ENCODE results near the gene DYRK1A. TPM values are rescaled to one million over a fixed set of nuclear protein-coding genes. Genes with fewer than 3 reads are reported as not detected.

DYRK1A gene
- total RNA-seq, 1 experiment from 2014 or later, result 35.5 TPM

GRCh38 chr21:37369307-37369854 is 2.8 kb downstream of the DYRK1A start:
- Histone ChIP-seq H3F3A (ENCODE audit: insufficient read depth, low read depth) (peaks cover 38% of the 10 kb centered on the region), H4K20me1 (ENCODE audit: insufficient read depth) (no peaks in the 10 kb centered on the region), H3K9me3 (ENCODE audit: insufficient read depth, low read depth) (no peaks in the 10 kb centered on the region), H2AFZ (no peak overlapping the region), H3K4me2 (peak overlapping the region; percentile 77), H3K4me1 (replicated peaks; ENCODE audit: insufficient read depth) (peaks cover 57% of the 10 kb centered on the region), H3K27me3 (ENCODE audit: insufficient read depth, low read depth) (no peaks in the 10 kb centered on the region), H3K36me3 (ENCODE audit: low read depth) (no peaks in the 10 kb centered on the region), H3K4me3 (peak overlapping the region; percentile 67), H3K9me2 (ENCODE audit: insufficient read depth) (no peaks in the 10 kb centered on the region), H3K27ac (peak overlapping the region; percentile 97), H3K79me2 (ENCODE audit: low read depth) (peaks cover 71% of the 10 kb centered on the region)
- ChIA-PET POLR2A (ENCODE audit: unreplicated experiment) (interaction anchor here (1.2 kb wide), 1 partner anchor 195 kb away, joined by 4 read pairs; no protein-coding TSS in a partner anchor), CTCF (no interaction called here)
- intact Hi-C loops (cut with micrococcal nuclease; ENCODE audit: unreplicated experiment), result loop anchor here (5.0 kb wide), 1 partner anchor 288 kb away; no protein-coding TSS in a partner anchor
- TF ChIP-seq EZH2 (IDR thresholded peaks at IDR 0.05; ENCODE audit: low read depth) (no peak), CTCF (conservative IDR thresholded peaks at IDR 0.05) (no peak)
- BruUV-seq (replicated peaks), result no TSS peak
- DNase-seq, result no peak

DNA sequence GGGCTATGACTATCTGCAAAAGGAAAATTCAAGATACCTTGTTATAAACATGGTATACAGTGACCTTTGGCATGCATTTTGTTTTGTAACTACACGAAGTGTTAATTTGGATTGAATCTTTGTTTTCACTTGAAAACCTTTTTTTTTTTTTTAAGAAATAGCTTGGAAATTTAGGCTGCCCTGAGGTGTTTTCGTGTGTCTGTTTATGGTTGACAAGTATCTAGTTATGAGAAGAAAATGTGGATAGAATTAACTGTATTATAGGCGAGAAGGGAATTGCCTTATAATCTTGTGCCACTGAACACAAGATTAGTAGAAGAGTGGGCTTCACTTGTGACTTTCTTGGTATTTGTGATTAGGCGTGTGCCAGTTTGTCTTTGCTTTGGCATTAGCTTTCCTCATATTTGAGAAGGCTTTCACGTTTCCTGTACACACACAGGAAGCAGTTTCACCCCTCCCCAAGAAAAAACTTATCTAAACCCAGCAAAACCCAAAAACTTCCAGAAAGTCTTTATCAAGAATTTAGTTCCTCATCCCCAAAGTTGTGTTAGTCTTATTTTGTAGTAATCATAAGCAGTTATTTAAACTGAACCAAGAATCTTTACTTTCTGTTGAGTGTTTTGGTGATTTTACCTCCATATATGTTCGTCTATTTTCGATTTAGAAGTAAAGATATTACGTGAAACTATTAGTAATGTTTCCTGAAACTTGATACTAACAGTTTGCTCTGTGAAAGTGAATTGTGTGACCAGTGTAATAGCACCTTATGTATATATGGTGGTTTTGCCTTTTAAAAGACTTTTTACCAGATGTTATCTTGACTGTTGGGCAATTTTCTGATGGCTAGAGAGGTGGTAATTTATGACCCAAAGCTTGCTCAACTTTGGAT is 3.8 kb downstream of the DYRK1A start:
- Histone ChIP-seq H3K27ac (peak overlapping the region; percentile 97), H3K9me2 (ENCODE audit: insufficient read depth) (no peaks in the 10 kb centered on the region), H3K79me2 (ENCODE audit: low read depth) (peaks cover 81% of the 10 kb centered on the region), H3K27me3 (ENCODE audit: insufficient read depth, low read depth) (no peaks in the 10 kb centered on the region), H3K36me3 (ENCODE audit: low read depth) (no peaks in the 10 kb centered on the region), H3F3A (ENCODE audit: insufficient read depth, low read depth) (peaks cover 35% of the 10 kb centered on the region), H4K20me1 (ENCODE audit: insufficient read depth) (no peaks in the 10 kb centered on the region), H3K9me3 (ENCODE audit: insufficient read depth, low read depth) (no peaks in the 10 kb centered on the region), H3K4me3 (peak overlapping the region; percentile 67), H3K4me2 (peak overlapping the region; percentile 77), H2AFZ (0 out of 2 replicates have a peak overlapping the region, but pooled peaks have one; percentile 24), H3K4me1 (replicated peaks; ENCODE audit: insufficient read depth) (peaks cover 57% of the 10 kb centered on the region)
- TF ChIP-seq CTCF (conservative IDR thresholded peaks at IDR 0.05) (no peak), EZH2 (IDR thresholded peaks at IDR 0.05; ENCODE audit: low read depth) (no peak)
- ChIA-PET CTCF (interaction anchor here (0.7 kb wide), 1 partner anchor 109 kb away, joined by 3 read pairs; no protein-coding TSS in a partner anchor), POLR2A (ENCODE audit: unreplicated experiment) (interaction anchor here (0.6 to 1.2 kb wide), 2 partner anchors 194 to 1435 kb away, joined by 4 to 11 read pairs; partner anchors contain the start of gene ETS2)
- intact Hi-C loops (cut with micrococcal nuclease; ENCODE audit: unreplicated experiment), result loop anchor here (1.0 to 2.0 kb wide), 3 partner anchors 88 to 194 kb away; no protein-coding TSS in a partner anchor
- DNase-seq, result peak in 1 of 2 experiments; percentile 88
- BruUV-seq (replicated peaks), result TSS peak; percentile 21

DNA sequence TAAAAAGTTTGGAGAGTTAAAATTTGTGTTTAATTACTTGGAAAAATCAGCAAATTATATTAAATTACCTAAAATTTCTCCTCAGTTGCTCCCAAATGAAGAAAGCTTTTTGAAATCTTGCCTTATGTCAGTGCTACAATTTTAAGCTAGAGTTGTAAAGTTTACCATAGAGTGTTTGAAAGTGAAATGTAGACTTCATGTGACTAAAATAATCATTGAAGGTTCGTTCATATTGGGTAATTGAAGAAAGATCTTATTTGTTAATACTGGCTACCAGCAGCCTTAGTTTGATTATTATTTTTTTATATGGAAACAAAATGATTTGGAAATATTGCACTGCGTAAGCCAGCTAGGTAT is 4.4 kb downstream of the DYRK1A start:
- H3K9me2 ChIP-seq (ENCODE audit: insufficient read depth), result no peaks in the 10 kb centered on the region
- H3K4me3 ChIP-seq, result peak overlapping the region; percentile 67
- H3K36me3 ChIP-seq (ENCODE audit: low read depth), result no peaks in the 10 kb centered on the region
- no peaks in the 10 kb centered on the region for H3K27me3 ChIP-seq (ENCODE audit: insufficient read depth, low read depth)
- no peak overlapping the region for H2AFZ ChIP-seq
- POLR2A ChIA-PET (ENCODE audit: unreplicated experiment), result interaction anchor here (0.5 kb wide), 1 partner anchor 1974 kb away, joined by 3 read pairs; no protein-coding TSS in a partner anchor
- no peaks in the 10 kb centered on the region for H3K9me3 ChIP-seq (ENCODE audit: insufficient read depth, low read depth)
- DNase-seq, result no peak
- H3F3A ChIP-seq (ENCODE audit: insufficient read depth, low read depth), result peaks cover 30% of the 10 kb centered on the region
- intact Hi-C loops (cut with micrococcal nuclease; ENCODE audit: unreplicated experiment), result loop anchor here (2.0 kb wide), 1 partner anchor 88 kb away; no protein-coding TSS in a partner anchor
- no peak for TF ChIP-seq EZH2 (IDR thresholded peaks at IDR 0.05; ENCODE audit: low read depth)
- TF ChIP-seq CTCF (conservative IDR thresholded peaks at IDR 0.05), result no peak
- peak overlapping the region; percentile 97 for H3K27ac ChIP-seq
- CTCF ChIA-PET, result interaction anchor here (0.7 kb wide), 1 partner anchor 45 kb away, joined by 4 read pairs; no protein-coding TSS in a partner anchor
- H3K4me1 ChIP-seq (replicated peaks; ENCODE audit: insufficient read depth), result peaks cover 57% of the 10 kb centered on the region
- no peaks in the 10 kb centered on the region for H4K20me1 ChIP-seq (ENCODE audit: insufficient read depth)
- peaks cover 87% of the 10 kb centered on the region for H3K79me2 ChIP-seq (ENCODE audit: low read depth)
- H3K4me2 ChIP-seq, result peak overlapping the region; percentile 77
- no TSS peak for BruUV-seq (replicated peaks)
